ENCODE measurements around the gene PAFAH1B1. TPM values are rescaled to one million over a fixed set of nuclear protein-coding genes. Genes with fewer than 3 reads are reported as not detected.

Gene PAFAH1B1
- total and polyA plus RNA-seq, 2 donors (not counting 3 experiments of a cell fraction or from before 2014, with no cell fraction given), result 46.5 to 158 TPM

DNA sequence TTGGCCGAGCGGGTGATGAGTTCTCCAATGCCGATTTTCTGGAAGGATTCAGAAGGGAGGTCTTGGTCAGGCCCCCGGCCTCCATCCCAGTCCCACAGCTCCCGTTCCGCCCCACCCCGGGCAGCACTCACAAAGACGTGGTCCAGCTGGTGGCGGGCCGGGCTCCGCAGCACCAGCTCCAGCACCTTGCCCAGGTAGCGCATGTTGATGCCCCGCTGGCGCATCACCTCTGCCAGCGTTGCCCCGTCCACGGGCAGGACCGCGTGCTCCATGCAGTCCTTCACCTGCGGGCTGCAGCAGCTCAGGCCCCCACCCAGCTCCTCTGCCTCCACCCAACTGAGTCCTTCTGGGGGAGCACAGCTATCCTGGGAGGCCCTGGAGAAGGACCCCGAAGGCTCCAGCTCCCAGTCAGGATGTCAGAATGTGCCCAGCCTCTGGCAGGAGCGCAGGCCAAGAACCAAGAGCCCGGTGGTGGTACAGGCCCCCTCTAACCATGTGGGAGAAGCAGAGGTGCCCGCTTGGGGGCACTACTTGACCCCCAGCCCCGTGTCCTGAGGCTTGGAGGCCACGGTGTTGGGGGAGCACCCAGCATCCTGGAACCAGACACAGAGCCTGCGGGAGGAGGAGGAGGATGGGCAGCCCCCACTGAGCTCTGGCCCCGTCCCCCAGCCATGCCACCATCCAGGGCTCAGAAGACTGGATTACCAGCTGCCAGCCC is 101.9 kb downstream of the PAFAH1B1 start:
- intact Hi-C loops (cut with micrococcal nuclease) (no loop called here), dilution Hi-C loops (cut with MboI; ENCODE audit: extremely low pct_ligation_motif_present, low sequenced_read_pairs) (no loop called here)
- no peak for FAIRE-seq
- ChIA-PET CTCF (no interaction called here), POLR2A (no interaction called here)
- no peaks in the 10 kb centered on the region for H3K27me3 ChIP-seq (ENCODE audit: control insufficient read depth in 2 of 2, insufficient read depth in 2 of 2, low read length in 2 of 2)
- no peaks in the 10 kb centered on the region for H3K9me3 ChIP-seq (replicated peaks; ENCODE audit: control insufficient read depth, insufficient read depth, low read length)
- H3K4me2 ChIP-seq (ENCODE audit: insufficient read depth, low read length), result no peak overlapping the region
- H3K36me3 ChIP-seq (ENCODE audit: control insufficient read depth in 2 of 2, extremely low read depth in 1 of 2, insufficient read depth in 2 of 2, low read length in 2 of 2), result peaks cover 5 to 21% of the 10 kb centered on the region in 2 experiments
- DNase-seq (ENCODE audit: low read depth, low spot score), result no peak
- H4K20me1 ChIP-seq (replicated peaks; ENCODE audit: control insufficient read depth, extremely low read depth, insufficient read depth, low read length), result no peaks in the 10 kb centered on the region
- H3K79me2 ChIP-seq (ENCODE audit: control insufficient read depth, insufficient read depth, low read length), result no peaks in the 10 kb centered on the region
- no peak for TF ChIP-seq JUN (IDR thresholded peaks at IDR 0.05; ENCODE audit: borderline replicate concordance, insufficient read depth, insufficient read length, low read depth)
- no peak for TF ChIP-seq EZH2 (IDR thresholded peaks at IDR 0.05; ENCODE audit: borderline replicate concordance, low read depth, low read length, severe bottlenecking)
- TF ChIP-seq, protein P1, sequence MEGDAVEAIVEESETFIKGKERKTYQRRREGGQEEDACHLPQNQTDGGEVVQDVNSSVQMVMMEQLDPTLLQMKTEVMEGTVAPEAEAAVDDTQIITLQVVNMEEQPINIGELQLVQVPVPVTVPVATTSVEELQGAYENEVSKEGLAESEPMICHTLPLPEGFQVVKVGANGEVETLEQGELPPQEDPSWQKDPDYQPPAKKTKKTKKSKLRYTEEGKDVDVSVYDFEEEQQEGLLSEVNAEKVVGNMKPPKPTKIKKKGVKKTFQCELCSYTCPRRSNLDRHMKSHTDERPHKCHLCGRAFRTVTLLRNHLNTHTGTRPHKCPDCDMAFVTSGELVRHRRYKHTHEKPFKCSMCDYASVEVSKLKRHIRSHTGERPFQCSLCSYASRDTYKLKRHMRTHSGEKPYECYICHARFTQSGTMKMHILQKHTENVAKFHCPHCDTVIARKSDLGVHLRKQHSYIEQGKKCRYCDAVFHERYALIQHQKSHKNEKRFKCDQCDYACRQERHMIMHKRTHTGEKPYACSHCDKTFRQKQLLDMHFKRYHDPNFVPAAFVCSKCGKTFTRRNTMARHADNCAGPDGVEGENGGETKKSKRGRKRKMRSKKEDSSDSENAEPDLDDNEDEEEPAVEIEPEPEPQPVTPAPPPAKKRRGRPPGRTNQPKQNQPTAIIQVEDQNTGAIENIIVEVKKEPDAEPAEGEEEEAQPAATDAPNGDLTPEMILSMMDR (IDR thresholded peaks at IDR 0.05; ENCODE audit: extremely low read depth in 1 of 2, insufficient read depth in 1 of 2, low read depth in 1 of 2, low read length in 2 of 2), result no peak
- TF ChIP-seq, protein P2, sequence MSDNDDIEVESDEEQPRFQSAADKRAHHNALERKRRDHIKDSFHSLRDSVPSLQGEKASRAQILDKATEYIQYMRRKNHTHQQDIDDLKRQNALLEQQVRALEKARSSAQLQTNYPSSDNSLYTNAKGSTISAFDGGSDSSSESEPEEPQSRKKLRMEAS (IDR thresholded peaks at IDR 0.05; ENCODE audit: insufficient read depth, insufficient read length), result no peak
- no peak for TF ChIP-seq GATA2 (IDR thresholded peaks at IDR 0.05; ENCODE audit: insufficient read depth, insufficient read length, low read depth, low read length)
- TF ChIP-seq FOS (IDR thresholded peaks at IDR 0.05; ENCODE audit: borderline replicate concordance, insufficient read depth, low read length), result no peak
- no peak for TF ChIP-seq MYC (IDR thresholded peaks at IDR 0.05; ENCODE audit: low read depth, low read length)
- no peak for TF ChIP-seq POLR2AphosphoS5 (IDR thresholded peaks at IDR 0.05; ENCODE audit: insufficient read depth, low read depth, low read length)
- no peak for TF ChIP-seq POLR2A (IDR thresholded peaks at IDR 0.05; ENCODE audit: low read depth, low read length)
- no peaks in the 10 kb centered on the region for H3K4me1 ChIP-seq (ENCODE audit: control insufficient read depth, extremely low read depth, insufficient read depth, low read length)
- H3K4me3 ChIP-seq (replicated peaks in 1 of 3; ENCODE audit: insufficient read depth in 1 of 3, low read depth in 1 of 3, low read length in 3 of 3), result no peak overlapping the region
- no peak overlapping the region for H3K9ac ChIP-seq (replicated peaks; ENCODE audit: extremely low read depth, insufficient read depth, low read length)
- BruUV-seq (replicated peaks), result no TSS peak
- H2AFZ ChIP-seq (ENCODE audit: low read depth, low read length), result no peak overlapping the region
- H3K9me1 ChIP-seq (replicated peaks; ENCODE audit: control insufficient read depth, extremely low read depth, insufficient read depth, low read length), result no peaks in the 10 kb centered on the region
- no peak overlapping the region for H3K27ac ChIP-seq (ENCODE audit: insufficient read depth, low read depth, low read length)
